ENCODE measurements around the gene KAT7. TPM values are rescaled to one million over a fixed set of nuclear protein-coding genes. Genes with fewer than 3 reads are reported as not detected.

Gene KAT7
- total and polyA plus RNA-seq, 2 of the 8 experiments (the other 6 are each of a cell fraction or from before 2014, with no cell fraction given), result 90.9 to 139 TPM

- no peak for TF ChIP-seq CHD7 (IDR thresholded peaks at IDR 0.05; ENCODE audit: insufficient replicate concordance, low read length)
- no peak for TF ChIP-seq EP300 (IDR thresholded peaks at IDR 0.05; ENCODE audit: borderline replicate concordance in 1 of 2, low read depth in 2 of 2, low read length in 2 of 2)
- no peak for TF ChIP-seq ZNF274 (IDR thresholded peaks at IDR 0.05; ENCODE audit: borderline replicate concordance, extremely low read depth, low read length)
- TF ChIP-seq CHD2 (IDR thresholded peaks at IDR 0.05; ENCODE audit: low read length), result no peak
- no peak for TF ChIP-seq CTBP2 (IDR thresholded peaks at IDR 0.05; ENCODE audit: borderline replicate concordance, insufficient read depth, insufficient read length, low read length)
- TF ChIP-seq KDM4A (IDR thresholded peaks at IDR 0.05; ENCODE audit: low read depth, low read length, severe bottlenecking), result no peak
- TF ChIP-seq SIRT6 (IDR thresholded peaks at IDR 0.05; ENCODE audit: low read length), result no peak
- no peak for TF ChIP-seq RAD21 (IDR thresholded peaks at IDR 0.05 in 1 of 2, conservative IDR thresholded peaks at IDR 0.05 in 1 of 2; ENCODE audit: low read depth in 2 of 2, low read length in 2 of 2)
- no peak for TF ChIP-seq SIN3A (conservative IDR thresholded peaks at IDR 0.05 in 1 of 2, IDR thresholded peaks at IDR 0.05 in 1 of 2; ENCODE audit: low read depth in 1 of 2, low read length in 2 of 2)
- TF ChIP-seq TBP (IDR thresholded peaks at IDR 0.05; ENCODE audit: low read depth, low read length), result no peak
- TF ChIP-seq FOSL1 (IDR thresholded peaks at IDR 0.05; ENCODE audit: insufficient read depth, low read depth, low read length), result no peak
Measured at GRCh38 chr17:49842371-49842770, 53.9 kb downstream of the KAT7 start (continued).

Measured in H1 (cell line).